Osteoblast (primary cell): ENCODE data around the gene CHST11. TPM values are rescaled to one million over a fixed set of nuclear protein-coding genes. Genes with fewer than 3 reads are reported as not detected.

ENCODE experiments used
- DNase-seq: peaks from one replicate; pipeline ENCODE4 v3.0.0; 2011; ENCODE audit warnings: low spot score, mixed read lengths; ENCODE audit not compliant: insufficient read length; ENCODE audit errors: missing footprints
- H2AFZ ChIP-seq: 2 replicates; pipeline ENCODE4 v1.6.0; 2011; ENCODE audit warnings: mild to moderate bottlenecking, low read length
- H3K27ac ChIP-seq: 2 replicates; pipeline ENCODE4 v1.5.1; 2011; ENCODE audit warnings: mild to moderate bottlenecking, low read depth, low read length, moderate library complexity
- H3K27me3 ChIP-seq: 2 replicates; pipeline ENCODE4 v1.6.0; 2012; ENCODE audit warnings: mild to moderate bottlenecking, control low read depth, inconsistent platforms, low read length, moderate library complexity; ENCODE audit not compliant: insufficient read depth
- H3K36me3 ChIP-seq: 2 replicates; pipeline ENCODE4 v1.5.1; 2011; ENCODE audit warnings: mild to moderate bottlenecking, low read length, control low read depth, moderate library complexity; ENCODE audit not compliant: insufficient read depth
- H3K4me1 ChIP-seq: 2 replicates; pipeline ENCODE4 v1.5.1; 2011; ENCODE audit warnings: mild to moderate bottlenecking, low read length, control low read depth, moderate library complexity; ENCODE audit not compliant: insufficient read depth
- H3K4me2 ChIP-seq: 2 replicates; pipeline ENCODE4 v1.6.0; 2011; ENCODE audit warnings: mild to moderate bottlenecking, low read length; ENCODE audit not compliant: insufficient read depth
- H3K4me3 ChIP-seq: fragments of 200-600 bp; sonication (generic); 3 replicates; pipeline ENCODE4 v1.5.1; 2012; ENCODE audit warnings: mild to moderate bottlenecking, low read length, inconsistent platforms; ENCODE audit not compliant: insufficient read depth
- H3K79me2 ChIP-seq: 2 replicates; pipeline ENCODE4 v1.6.0; 2012; ENCODE audit warnings: mild to moderate bottlenecking, low read length, control low read depth, inconsistent platforms; ENCODE audit not compliant: insufficient read depth
- H3K9me3 ChIP-seq: 2 replicates; pipeline ENCODE4 v1.5.1; 2011; ENCODE audit warnings: low read depth, low read length, control low read depth
- H4K20me1 ChIP-seq: 2 replicates; pipeline ENCODE4 v1.6.0; 2012; ENCODE audit warnings: mild to moderate bottlenecking, low read length, control low read depth; ENCODE audit not compliant: insufficient read depth
- total RNA-seq: library from RNA; depleted of rRNA; stranded (reverse); fragments of >200 nt; gene quantifications from 2 replicates; pipeline ENCODE4 v1.2.3, GENCODE V29; 2012
- TF ChIP-seq, protein P1 (sequence below): IDR thresholded peaks from 2 replicates; pipeline ENCODE4 v1.5.1; 2011; ENCODE audit warnings: mild to moderate bottlenecking, low read depth, low read length, moderate library complexity; ENCODE audit errors: extremely low read depth

CHST11 gene
- total RNA-seq, 1 donor: 24.6 TPM

DNA sequence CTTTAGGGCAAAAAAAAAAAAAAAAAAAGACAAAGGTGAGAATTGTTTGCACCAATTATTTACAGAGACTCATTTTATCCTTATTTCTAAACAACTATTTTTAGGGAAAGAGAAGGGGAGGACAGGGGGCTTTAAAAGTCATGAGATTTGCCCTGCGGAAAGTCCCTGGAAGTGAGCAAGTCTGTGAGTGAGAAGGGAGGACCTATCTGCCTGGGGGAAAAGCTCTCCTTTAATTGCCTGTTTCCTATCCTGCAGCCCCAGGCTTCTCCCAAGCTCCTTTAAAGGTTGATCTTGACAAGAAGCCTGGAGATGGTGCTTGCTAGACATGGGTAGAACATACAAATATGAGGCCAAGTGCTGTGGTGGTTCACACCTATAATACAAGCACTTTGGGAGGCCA is 8.3 kb upstream of the CHST11 start:
- H3K4me3 ChIP-seq: no peak overlapping the region
- H2AFZ ChIP-seq: no peak overlapping the region
- H3K79me2 ChIP-seq: no peaks in the 10 kb centered on the region
- TF ChIP-seq, protein P1, sequence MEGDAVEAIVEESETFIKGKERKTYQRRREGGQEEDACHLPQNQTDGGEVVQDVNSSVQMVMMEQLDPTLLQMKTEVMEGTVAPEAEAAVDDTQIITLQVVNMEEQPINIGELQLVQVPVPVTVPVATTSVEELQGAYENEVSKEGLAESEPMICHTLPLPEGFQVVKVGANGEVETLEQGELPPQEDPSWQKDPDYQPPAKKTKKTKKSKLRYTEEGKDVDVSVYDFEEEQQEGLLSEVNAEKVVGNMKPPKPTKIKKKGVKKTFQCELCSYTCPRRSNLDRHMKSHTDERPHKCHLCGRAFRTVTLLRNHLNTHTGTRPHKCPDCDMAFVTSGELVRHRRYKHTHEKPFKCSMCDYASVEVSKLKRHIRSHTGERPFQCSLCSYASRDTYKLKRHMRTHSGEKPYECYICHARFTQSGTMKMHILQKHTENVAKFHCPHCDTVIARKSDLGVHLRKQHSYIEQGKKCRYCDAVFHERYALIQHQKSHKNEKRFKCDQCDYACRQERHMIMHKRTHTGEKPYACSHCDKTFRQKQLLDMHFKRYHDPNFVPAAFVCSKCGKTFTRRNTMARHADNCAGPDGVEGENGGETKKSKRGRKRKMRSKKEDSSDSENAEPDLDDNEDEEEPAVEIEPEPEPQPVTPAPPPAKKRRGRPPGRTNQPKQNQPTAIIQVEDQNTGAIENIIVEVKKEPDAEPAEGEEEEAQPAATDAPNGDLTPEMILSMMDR: no peak
- no peak overlapping the region for H3K4me2 ChIP-seq
- peaks cover under 1% of the 10 kb centered on the region for H3K27me3 ChIP-seq
- no peak overlapping the region for H3K27ac ChIP-seq
- no peaks in the 10 kb centered on the region for H3K9me3 ChIP-seq
- H3K4me1 ChIP-seq: no peaks in the 10 kb centered on the region
- DNase-seq: no peak
- no peaks in the 10 kb centered on the region for H3K36me3 ChIP-seq
- no peaks in the 10 kb centered on the region for H4K20me1 ChIP-seq

GRCh38 chr12:104450700-104451099 is 6.0 kb upstream of the CHST11 start:
- H3K4me3 ChIP-seq: no peak overlapping the region
- TF ChIP-seq, protein P1: no peak
- H3K79me2 ChIP-seq: no peaks in the 10 kb centered on the region
- no peak overlapping the region for H3K4me2 ChIP-seq
- H3K36me3 ChIP-seq: no peaks in the 10 kb centered on the region
- H2AFZ ChIP-seq: no peak overlapping the region
- no peaks in the 10 kb centered on the region for H3K9me3 ChIP-seq
- H3K4me1 ChIP-seq: peaks cover 12% of the 10 kb centered on the region
- H4K20me1 ChIP-seq: no peaks in the 10 kb centered on the region
- no peak for DNase-seq
- no peaks in the 10 kb centered on the region for H3K27me3 ChIP-seq
- no peak overlapping the region for H3K27ac ChIP-seq

GRCh38 chr12:104452087-104452486 is 4.7 kb upstream of the CHST11 start:
- H3K4me1 ChIP-seq: peaks cover 17% of the 10 kb centered on the region
- no peak for DNase-seq
- H4K20me1 ChIP-seq: no peaks in the 10 kb centered on the region
- H3K27ac ChIP-seq: no peak overlapping the region
- TF ChIP-seq, protein P1: no peak
- H3K9me3 ChIP-seq: no peaks in the 10 kb centered on the region
- H3K79me2 ChIP-seq: peaks cover 5% of the 10 kb centered on the region
- H3K4me3 ChIP-seq: no peak overlapping the region
- H3K27me3 ChIP-seq: no peaks in the 10 kb centered on the region
- H3K4me2 ChIP-seq: no peak overlapping the region
- no peak overlapping the region for H2AFZ ChIP-seq
- H3K36me3 ChIP-seq: no peaks in the 10 kb centered on the region

DNA sequence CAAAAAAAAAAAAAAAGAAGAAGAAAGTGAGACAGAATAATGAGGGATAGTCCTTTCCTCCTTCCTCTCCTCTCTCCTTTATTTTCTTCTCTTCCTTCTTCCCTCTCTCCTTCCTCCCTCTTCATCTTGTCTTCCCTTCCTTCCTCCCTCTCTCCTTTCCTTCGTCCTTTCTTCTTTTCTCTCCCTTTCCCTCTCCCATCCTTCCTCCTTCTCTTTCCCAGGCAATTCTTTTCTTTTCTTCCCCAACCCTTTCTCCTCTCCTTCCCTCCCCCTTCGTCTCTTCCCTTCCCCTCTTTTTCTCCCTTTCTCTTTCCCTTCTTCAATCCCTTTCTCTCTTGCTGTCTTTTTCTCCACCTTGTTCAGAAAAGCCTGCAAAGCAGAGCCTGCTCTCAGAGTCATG is 3.6 kb upstream of the CHST11 start:
- H3K4me2 ChIP-seq: no peak overlapping the region
- TF ChIP-seq, protein P1: no peak
- no peak overlapping the region for H2AFZ ChIP-seq
- no peak overlapping the region for H3K4me3 ChIP-seq
- H4K20me1 ChIP-seq: no peaks in the 10 kb centered on the region
- no peaks in the 10 kb centered on the region for H3K27me3 ChIP-seq
- DNase-seq: no peak
- H3K9me3 ChIP-seq: no peaks in the 10 kb centered on the region
- H3K27ac ChIP-seq: no peak overlapping the region
- no peaks in the 10 kb centered on the region for H3K36me3 ChIP-seq
- peaks cover 15% of the 10 kb centered on the region for H3K79me2 ChIP-seq
- peaks cover 17% of the 10 kb centered on the region for H3K4me1 ChIP-seq
